Liver (tissue), 9 donors: ENCODE data around the gene PDGFC. TPM values are rescaled to one million over a fixed set of nuclear protein-coding genes. Genes with fewer than 3 reads are reported as not detected.

ENCODE experiments used
- DNase-seq: peaks from one replicate; pipeline ENCODE4 v3.0.0-alpha.2; 2017; ENCODE audit warnings: low spot score
- H3K27ac ChIP-seq, 2 donors: one replicate each; pipeline ENCODE4 v1.7.0; 2013; ENCODE audit warnings: inconsistent platforms in 2 of 2, low read length in 2 of 2, control low read depth in 1 of 2, low read depth in 1 of 2, mild to moderate bottlenecking in 1 of 2
- H3K27me3 ChIP-seq, 4 donors: one replicate each; pipeline versions ENCODE4 v1.6.1 to v1.7.0; 2013; ENCODE audit warnings: low read length in 3 of 4, inconsistent platforms in 1 of 4, mild to moderate bottlenecking in 1 of 4, moderate library complexity in 1 of 4; ENCODE audit not compliant: control insufficient read depth in 4 of 4, insufficient read depth in 4 of 4
- H3K36me3 ChIP-seq, 4 donors: one replicate each; pipeline versions ENCODE4 v1.6.1 to v1.7.0; 2013; ENCODE audit warnings: low read length in 3 of 4, mild to moderate bottlenecking in 3 of 4, low read depth in 1 of 4, moderate library complexity in 1 of 4; ENCODE audit not compliant: control insufficient read depth in 4 of 4, insufficient read depth in 3 of 4
- H3K4me1 ChIP-seq, 4 donors: one replicate each; pipeline versions ENCODE4 v1.6.1 to v1.7.0; 2013; ENCODE audit warnings: low read length in 3 of 4, mild to moderate bottlenecking in 3 of 4, moderate library complexity in 1 of 4; ENCODE audit not compliant: control insufficient read depth in 4 of 4, insufficient read depth in 4 of 4
- H3K4me3 ChIP-seq, 3 donors: one replicate each; pipeline versions ENCODE4 v1.6.1 to v1.7.0; 2013; ENCODE audit warnings: low read length in 3 of 3, control low read depth in 1 of 3, low read depth in 1 of 3, mild to moderate bottlenecking in 1 of 3
- H3K9ac ChIP-seq, 2 donors: one replicate each; pipeline ENCODE4 v1.7.0; 2013; ENCODE audit warnings: low read length in 2 of 2, mild to moderate bottlenecking in 2 of 2, moderate library complexity in 2 of 2, control low read depth in 1 of 2, low read depth in 1 of 2
- H3K9me3 ChIP-seq, 4 donors: one replicate each; pipeline versions ENCODE4 v1.6.1 to v1.7.0; 2013; ENCODE audit warnings: low read length in 3 of 4; ENCODE audit not compliant: control insufficient read depth in 4 of 4
- EGR1 ChIP-seq, 2 donors: IDR thresholded peaks; 2 replicates each; pipeline ENCODE4 v1.6.1; 2016 to 2018; ENCODE audit warnings: antibody characterized with exemption in 2 of 2, low read depth in 2 of 2
- FOXA1 ChIP-seq: IDR thresholded peaks from 2 replicates; pipeline ENCODE4 v1.6.1; 2016; ENCODE audit warnings: antibody characterized with exemption
- FOXA2 ChIP-seq: IDR thresholded peaks from 2 replicates; pipeline ENCODE4 v1.6.1; 2016; ENCODE audit warnings: antibody characterized with exemption
- GABPA ChIP-seq, 2 donors: IDR thresholded peaks in 1 of 2; conservative IDR thresholded peaks in 1 of 2; 2 replicates each; pipeline ENCODE4 v1.6.1; 2016; ENCODE audit warnings: antibody characterized with exemption in 2 of 2, mild to moderate bottlenecking in 1 of 2, moderate library complexity in 1 of 2
- HNF4A ChIP-seq, 2 donors: conservative IDR thresholded peaks; 2 replicates each; pipeline ENCODE4 v1.6.1; 2016; ENCODE audit warnings: antibody characterized with exemption in 2 of 2, mild to moderate bottlenecking in 2 of 2
- HNF4G ChIP-seq: IDR thresholded peaks from 2 replicates; pipeline ENCODE4 v1.6.1; 2016; ENCODE audit warnings: antibody characterized with exemption
- JUND ChIP-seq, 2 donors: IDR thresholded peaks; 2 replicates each; pipeline ENCODE4 v1.6.1; 2016; ENCODE audit warnings: antibody characterized with exemption in 2 of 2
- NR2F2 ChIP-seq: IDR thresholded peaks from 2 replicates; pipeline ENCODE4 v1.6.1; 2016; ENCODE audit warnings: antibody characterized with exemption
- RAD21 ChIP-seq, 2 donors: IDR thresholded peaks; 2 replicates each; pipeline ENCODE4 v1.6.1; 2016; ENCODE audit warnings: antibody characterized with exemption in 2 of 2, mild to moderate bottlenecking in 2 of 2
- RXRA ChIP-seq, 2 donors: IDR thresholded peaks; 2 replicates each; pipeline ENCODE4 v1.6.1; 2017 to 2018; ENCODE audit warnings: antibody characterized with exemption in 2 of 2, mild to moderate bottlenecking in 1 of 2
- SP1 ChIP-seq: IDR thresholded peaks from 2 replicates; pipeline ENCODE4 v1.6.1; 2018; ENCODE audit warnings: antibody characterized with exemption, mild to moderate bottlenecking
- TAF1 ChIP-seq: conservative IDR thresholded peaks from 2 replicates; pipeline ENCODE4 v1.6.1; 2016; ENCODE audit warnings: antibody characterized with exemption, mild to moderate bottlenecking
- YY1 ChIP-seq: IDR thresholded peaks from 2 replicates; pipeline ENCODE4 v1.6.1; 2016; ENCODE audit warnings: antibody characterized with exemption, mild to moderate bottlenecking
- WGBS: extraction: QIAGEN DNeasy Blood & Tissue Kit; methylation state at CpG from one replicate; pipeline ENCODE4 v1.1.7; 2013; 5-methylcytosine and 5-hydroxymethylcytosine counted together
- polyA plus RNA-seq, 2 donors: library from polyadenylated mRNA; stranded (reverse) in 1 of 2; unstranded in 1 of 2; fragments of 200-250 nt in 1 of 2; fragments of >200 nt in 1 of 2; fragmentation: Nextera tagmentation in 1 of 2; extraction: Ambion mirVana in 1 of 2; gene quantifications; one replicate each; pipeline versions ENCODE4 v1.2.1 to v1.2.3, GENCODE V29; 2013 to 2015
- total RNA-seq, 2 donors: library from RNA; depleted of rRNA; stranded (reverse); fragments of >200 nt; gene quantifications; one replicate each; pipeline ENCODE4 v1.2.3, GENCODE V29; 2014
- TF ChIP-seq, protein P1 (sequence below): IDR thresholded peaks from 2 replicates; pipeline ENCODE4 v1.6.1; 2016; ENCODE audit warnings: antibody characterized with exemption
- TF ChIP-seq, protein P2 (sequence below): IDR thresholded peaks from 2 replicates; pipeline ENCODE4 v1.6.1; 2016; ENCODE audit warnings: antibody characterized with exemption
- TF ChIP-seq, protein P3 (sequence below): fragments of 150-350 bp; IDR thresholded peaks from 2 replicates; pipeline ENCODE4 v1.5.1; 2017; ENCODE audit warnings: improper control_type of control experiment, low read depth, low read length; ENCODE audit not compliant: missing input control
- TF ChIP-seq, protein P4 (sequence below): IDR thresholded peaks from 2 replicates; pipeline ENCODE4 v1.6.1; 2016; ENCODE audit warnings: antibody characterized with exemption
- TF ChIP-seq, protein P5 (sequence below): IDR thresholded peaks from 2 replicates; pipeline ENCODE4 v1.6.1; 2016; ENCODE audit warnings: antibody characterized with exemption, mild to moderate bottlenecking
- donor health status: healthy.
- donor health status: healthy.
- donor health status: healthy.
- donor health status: healthy.
- donor health status: healthy.

PDGFC gene
- total and polyA plus RNA-seq, 4 donors = 5.8 to 25.7 (median 9.7) TPM

DNA sequence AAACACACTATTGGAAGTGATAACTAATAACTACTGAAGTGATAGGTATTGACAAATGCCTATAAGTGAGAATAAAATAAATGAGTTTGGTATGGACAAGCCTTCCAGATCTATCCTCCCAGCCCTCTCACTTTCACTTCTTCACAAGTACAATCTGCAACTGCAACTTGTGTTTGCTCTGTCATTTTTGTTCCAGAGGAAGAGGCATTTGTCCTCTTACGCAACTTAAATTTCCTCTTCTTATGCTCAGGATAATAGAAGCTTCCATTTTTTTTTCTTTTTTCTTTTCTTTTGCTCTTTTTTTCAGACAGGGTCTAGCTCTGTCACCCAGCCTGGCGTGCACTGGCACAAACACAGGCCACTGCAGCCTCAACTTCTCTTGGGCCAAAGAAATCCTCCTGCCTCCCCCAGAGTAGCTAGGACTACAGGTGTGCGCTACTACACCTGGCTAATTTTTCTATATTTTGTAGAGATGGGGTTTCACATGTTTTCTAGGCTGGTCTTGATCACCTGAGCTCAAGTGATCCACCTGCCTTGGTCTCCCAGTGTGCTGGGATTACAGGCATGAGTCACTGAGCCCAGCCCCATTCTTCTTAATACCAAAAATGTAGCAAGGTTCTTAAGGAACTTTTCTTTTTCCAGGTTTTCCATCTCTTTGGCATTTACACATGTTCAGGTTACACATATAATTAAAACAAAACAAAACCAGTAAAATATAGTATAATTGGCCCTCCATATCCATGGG, 73.1 kb downstream of the PDGFC start (continued):
- TF ChIP-seq HNF4A (conservative IDR thresholded peaks at IDR 0.05) (peak; percentile 56 to 57), HNF4G (no peak), EGR1 (IDR thresholded peaks at IDR 0.05; ENCODE audit: low read depth in 2 of 2) (peak in 1 of 2 donors; percentile 22)
- TF ChIP-seq, protein P1, sequence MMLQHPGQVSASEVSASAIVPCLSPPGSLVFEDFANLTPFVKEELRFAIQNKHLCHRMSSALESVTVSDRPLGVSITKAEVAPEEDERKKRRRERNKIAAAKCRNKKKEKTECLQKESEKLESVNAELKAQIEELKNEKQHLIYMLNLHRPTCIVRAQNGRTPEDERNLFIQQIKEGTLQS = no peak

DNA sequence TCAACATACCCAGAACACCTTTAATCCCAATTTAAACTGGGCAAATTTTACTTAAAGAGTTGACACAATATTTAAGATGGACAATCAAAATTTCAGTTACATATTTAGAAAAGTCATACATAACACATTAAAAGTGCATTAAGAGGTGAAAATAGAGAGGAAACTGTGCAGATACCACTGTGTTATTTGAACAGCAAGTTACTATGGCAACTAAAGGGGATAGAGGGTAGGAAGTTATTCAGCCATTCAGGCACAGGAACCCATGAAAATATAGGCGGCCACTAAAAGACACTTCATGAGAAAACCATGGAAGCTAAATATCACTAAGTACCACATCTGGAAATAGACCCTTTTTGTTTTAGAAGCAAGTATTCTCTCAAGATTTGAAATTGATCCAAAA, 75.1 kb downstream of the PDGFC start:
- Histone ChIP-seq H3K4me1 (peaks cover 0 to 14% (median 7%) of the 10 kb centered on the region in 4 donors), H3K4me3 (no peak overlapping the region), H3K9me3 (no peaks in the 10 kb centered on the region), H3K27ac (no peak overlapping the region), H3K27me3 (no peaks in the 10 kb centered on the region), H3K36me3 (no peaks in the 10 kb centered on the region), H3K9ac (no peak overlapping the region)
- DNase-seq = no peak
- TF ChIP-seq HNF4A (conservative IDR thresholded peaks at IDR 0.05) (no peak), RXRA (IDR thresholded peaks at IDR 0.05) (no peak), EGR1 (IDR thresholded peaks at IDR 0.05; ENCODE audit: low read depth in 2 of 2) (no peak), FOXA1 (no peak), SP1 (no peak), RAD21 (IDR thresholded peaks at IDR 0.05) (no peak), YY1 (no peak), TAF1 (no peak), GABPA (IDR thresholded peaks at IDR 0.05 in 1 of 2, conservative IDR thresholded peaks at IDR 0.05 in 1 of 2) (no peak), NR2F2 (no peak), HNF4G (no peak), JUND (IDR thresholded peaks at IDR 0.05) (no peak), FOXA2 (no peak)
- TF ChIP-seq, protein P2, sequence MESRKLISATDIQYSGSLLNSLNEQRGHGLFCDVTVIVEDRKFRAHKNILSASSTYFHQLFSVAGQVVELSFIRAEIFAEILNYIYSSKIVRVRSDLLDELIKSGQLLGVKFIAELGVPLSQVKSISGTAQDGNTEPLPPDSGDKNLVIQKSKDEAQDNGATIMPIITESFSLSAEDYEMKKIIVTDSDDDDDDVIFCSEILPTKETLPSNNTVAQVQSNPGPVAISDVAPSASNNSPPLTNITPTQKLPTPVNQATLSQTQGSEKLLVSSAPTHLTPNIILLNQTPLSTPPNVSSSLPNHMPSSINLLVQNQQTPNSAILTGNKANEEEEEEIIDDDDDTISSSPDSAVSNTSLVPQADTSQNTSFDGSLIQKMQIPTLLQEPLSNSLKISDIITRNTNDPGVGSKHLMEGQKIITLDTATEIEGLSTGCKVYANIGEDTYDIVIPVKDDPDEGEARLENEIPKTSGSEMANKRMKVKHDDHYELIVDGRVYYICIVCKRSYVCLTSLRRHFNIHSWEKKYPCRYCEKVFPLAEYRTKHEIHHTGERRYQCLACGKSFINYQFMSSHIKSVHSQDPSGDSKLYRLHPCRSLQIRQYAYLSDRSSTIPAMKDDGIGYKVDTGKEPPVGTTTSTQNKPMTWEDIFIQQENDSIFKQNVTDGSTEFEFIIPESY = no peak
- TF ChIP-seq, protein P3, sequence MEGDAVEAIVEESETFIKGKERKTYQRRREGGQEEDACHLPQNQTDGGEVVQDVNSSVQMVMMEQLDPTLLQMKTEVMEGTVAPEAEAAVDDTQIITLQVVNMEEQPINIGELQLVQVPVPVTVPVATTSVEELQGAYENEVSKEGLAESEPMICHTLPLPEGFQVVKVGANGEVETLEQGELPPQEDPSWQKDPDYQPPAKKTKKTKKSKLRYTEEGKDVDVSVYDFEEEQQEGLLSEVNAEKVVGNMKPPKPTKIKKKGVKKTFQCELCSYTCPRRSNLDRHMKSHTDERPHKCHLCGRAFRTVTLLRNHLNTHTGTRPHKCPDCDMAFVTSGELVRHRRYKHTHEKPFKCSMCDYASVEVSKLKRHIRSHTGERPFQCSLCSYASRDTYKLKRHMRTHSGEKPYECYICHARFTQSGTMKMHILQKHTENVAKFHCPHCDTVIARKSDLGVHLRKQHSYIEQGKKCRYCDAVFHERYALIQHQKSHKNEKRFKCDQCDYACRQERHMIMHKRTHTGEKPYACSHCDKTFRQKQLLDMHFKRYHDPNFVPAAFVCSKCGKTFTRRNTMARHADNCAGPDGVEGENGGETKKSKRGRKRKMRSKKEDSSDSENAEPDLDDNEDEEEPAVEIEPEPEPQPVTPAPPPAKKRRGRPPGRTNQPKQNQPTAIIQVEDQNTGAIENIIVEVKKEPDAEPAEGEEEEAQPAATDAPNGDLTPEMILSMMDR = no peak
- TF ChIP-seq, protein P4, sequence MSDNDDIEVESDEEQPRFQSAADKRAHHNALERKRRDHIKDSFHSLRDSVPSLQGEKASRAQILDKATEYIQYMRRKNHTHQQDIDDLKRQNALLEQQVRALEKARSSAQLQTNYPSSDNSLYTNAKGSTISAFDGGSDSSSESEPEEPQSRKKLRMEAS = no peak
- TF ChIP-seq, protein P1 = no peak
- TF ChIP-seq, protein P5, sequence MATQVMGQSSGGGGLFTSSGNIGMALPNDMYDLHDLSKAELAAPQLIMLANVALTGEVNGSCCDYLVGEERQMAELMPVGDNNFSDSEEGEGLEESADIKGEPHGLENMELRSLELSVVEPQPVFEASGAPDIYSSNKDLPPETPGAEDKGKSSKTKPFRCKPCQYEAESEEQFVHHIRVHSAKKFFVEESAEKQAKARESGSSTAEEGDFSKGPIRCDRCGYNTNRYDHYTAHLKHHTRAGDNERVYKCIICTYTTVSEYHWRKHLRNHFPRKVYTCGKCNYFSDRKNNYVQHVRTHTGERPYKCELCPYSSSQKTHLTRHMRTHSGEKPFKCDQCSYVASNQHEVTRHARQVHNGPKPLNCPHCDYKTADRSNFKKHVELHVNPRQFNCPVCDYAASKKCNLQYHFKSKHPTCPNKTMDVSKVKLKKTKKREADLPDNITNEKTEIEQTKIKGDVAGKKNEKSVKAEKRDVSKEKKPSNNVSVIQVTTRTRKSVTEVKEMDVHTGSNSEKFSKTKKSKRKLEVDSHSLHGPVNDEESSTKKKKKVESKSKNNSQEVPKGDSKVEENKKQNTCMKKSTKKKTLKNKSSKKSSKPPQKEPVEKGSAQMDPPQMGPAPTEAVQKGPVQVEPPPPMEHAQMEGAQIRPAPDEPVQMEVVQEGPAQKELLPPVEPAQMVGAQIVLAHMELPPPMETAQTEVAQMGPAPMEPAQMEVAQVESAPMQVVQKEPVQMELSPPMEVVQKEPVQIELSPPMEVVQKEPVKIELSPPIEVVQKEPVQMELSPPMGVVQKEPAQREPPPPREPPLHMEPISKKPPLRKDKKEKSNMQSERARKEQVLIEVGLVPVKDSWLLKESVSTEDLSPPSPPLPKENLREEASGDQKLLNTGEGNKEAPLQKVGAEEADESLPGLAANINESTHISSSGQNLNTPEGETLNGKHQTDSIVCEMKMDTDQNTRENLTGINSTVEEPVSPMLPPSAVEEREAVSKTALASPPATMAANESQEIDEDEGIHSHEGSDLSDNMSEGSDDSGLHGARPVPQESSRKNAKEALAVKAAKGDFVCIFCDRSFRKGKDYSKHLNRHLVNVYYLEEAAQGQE = no peak
- 79% methylated on average over 1 of the region's 1 CpG for WGBS
